ENCODE data around the gene DCLRE1A.

GRCh38 chr10:113849140-113849803 lies 4.6 kb downstream of the DCLRE1A start:
- TF ChIP-seq, protein P1, sequence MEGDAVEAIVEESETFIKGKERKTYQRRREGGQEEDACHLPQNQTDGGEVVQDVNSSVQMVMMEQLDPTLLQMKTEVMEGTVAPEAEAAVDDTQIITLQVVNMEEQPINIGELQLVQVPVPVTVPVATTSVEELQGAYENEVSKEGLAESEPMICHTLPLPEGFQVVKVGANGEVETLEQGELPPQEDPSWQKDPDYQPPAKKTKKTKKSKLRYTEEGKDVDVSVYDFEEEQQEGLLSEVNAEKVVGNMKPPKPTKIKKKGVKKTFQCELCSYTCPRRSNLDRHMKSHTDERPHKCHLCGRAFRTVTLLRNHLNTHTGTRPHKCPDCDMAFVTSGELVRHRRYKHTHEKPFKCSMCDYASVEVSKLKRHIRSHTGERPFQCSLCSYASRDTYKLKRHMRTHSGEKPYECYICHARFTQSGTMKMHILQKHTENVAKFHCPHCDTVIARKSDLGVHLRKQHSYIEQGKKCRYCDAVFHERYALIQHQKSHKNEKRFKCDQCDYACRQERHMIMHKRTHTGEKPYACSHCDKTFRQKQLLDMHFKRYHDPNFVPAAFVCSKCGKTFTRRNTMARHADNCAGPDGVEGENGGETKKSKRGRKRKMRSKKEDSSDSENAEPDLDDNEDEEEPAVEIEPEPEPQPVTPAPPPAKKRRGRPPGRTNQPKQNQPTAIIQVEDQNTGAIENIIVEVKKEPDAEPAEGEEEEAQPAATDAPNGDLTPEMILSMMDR (IDR thresholded peaks at IDR 0.05): no peak
- TF ChIP-seq POLR2A (IDR thresholded peaks at IDR 0.05) (no peak), POLR2AphosphoS5 (IDR thresholded peaks at IDR 0.05) (no peak), EP300 (IDR thresholded peaks at IDR 0.05) (no peak)

Data from upper lobe of left lung (tissue), 4 donors.